Endothelial cell of umbilical vein (primary cell): ENCODE measurements around the gene SECISBP2.

ENCODE experiments used
- EZH2 ChIP-seq: IDR thresholded peaks from 2 replicates; pipeline ENCODE4 v1.6.1; 2012; ENCODE audit warnings: borderline replicate concordance, low read depth, mild to moderate bottlenecking, moderate library complexity, low read length, inconsistent platforms; ENCODE audit not compliant: severe bottlenecking
- TF ChIP-seq, protein P1 (sequence below), 2 donors: IDR thresholded peaks; 1 replicate in 1 of 2; 2 replicates in 1 of 2; pipeline ENCODE4 v1.5.1; 2011; ENCODE audit warnings: low read length in 2 of 2, mild to moderate bottlenecking in 2 of 2, moderate library complexity in 2 of 2, control low read depth in 1 of 2, inconsistent platforms in 1 of 2, low read depth in 1 of 2; ENCODE audit not compliant: insufficient read depth in 1 of 2; ENCODE audit errors: extremely low read depth in 1 of 2

GRCh38 chr9:89329917-89330316 lies 11.6 kb downstream of the SECISBP2 start:
- TF ChIP-seq, protein P1, sequence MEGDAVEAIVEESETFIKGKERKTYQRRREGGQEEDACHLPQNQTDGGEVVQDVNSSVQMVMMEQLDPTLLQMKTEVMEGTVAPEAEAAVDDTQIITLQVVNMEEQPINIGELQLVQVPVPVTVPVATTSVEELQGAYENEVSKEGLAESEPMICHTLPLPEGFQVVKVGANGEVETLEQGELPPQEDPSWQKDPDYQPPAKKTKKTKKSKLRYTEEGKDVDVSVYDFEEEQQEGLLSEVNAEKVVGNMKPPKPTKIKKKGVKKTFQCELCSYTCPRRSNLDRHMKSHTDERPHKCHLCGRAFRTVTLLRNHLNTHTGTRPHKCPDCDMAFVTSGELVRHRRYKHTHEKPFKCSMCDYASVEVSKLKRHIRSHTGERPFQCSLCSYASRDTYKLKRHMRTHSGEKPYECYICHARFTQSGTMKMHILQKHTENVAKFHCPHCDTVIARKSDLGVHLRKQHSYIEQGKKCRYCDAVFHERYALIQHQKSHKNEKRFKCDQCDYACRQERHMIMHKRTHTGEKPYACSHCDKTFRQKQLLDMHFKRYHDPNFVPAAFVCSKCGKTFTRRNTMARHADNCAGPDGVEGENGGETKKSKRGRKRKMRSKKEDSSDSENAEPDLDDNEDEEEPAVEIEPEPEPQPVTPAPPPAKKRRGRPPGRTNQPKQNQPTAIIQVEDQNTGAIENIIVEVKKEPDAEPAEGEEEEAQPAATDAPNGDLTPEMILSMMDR (IDR thresholded peaks at IDR 0.05; ENCODE audit: extremely low read depth in 1 of 2, insufficient read depth in 1 of 2, low read depth in 1 of 2, low read length in 2 of 2): no peak
- no peak for TF ChIP-seq EZH2
